Panc1 (cell line): ENCODE results near the gene LZTS3. TPM values are rescaled to one million over a fixed set of nuclear protein-coding genes. Genes with fewer than 3 reads are reported as not detected.
A peak's percentile ranks its signal among the peaks of the same experiment; 100 is the strongest.

ENCODE experiments used
- ATAC-seq: fragments of 200-7000 bp; cut with Tn5 transposase; 2 replicates; pipeline ENCODE4 v1.9.1; 2020; ENCODE audit warnings: mild to moderate bottlenecking, moderate library complexity
- BruUV-seq: library from RNA; stranded (reverse); fragments of 400-500 nt; replicated peaks from 2 replicates; lab custom pipeline; 2021; lab: Mats Ljungman, UMichigan
- CTCF ChIA-PET: fragments of 300-600 bp; sonication (Branson Sonifier 250); formaldehyde crosslinking; loops from one replicate; lab custom pipeline; 2022; ENCODE audit warnings: antibody characterized with exemption; lab: Charles Lee
- POLR2A ChIA-PET: fragments of 300-600 bp; sonication (Branson Sonifier 250); formaldehyde crosslinking; loops from one replicate; lab custom pipeline; 2022; ENCODE audit warnings: antibody characterized with exemption; lab: Charles Lee
- DNase-seq: peaks from one replicate; pipeline ENCODE4 v3.0.0-alpha.2; 2010; ENCODE audit warnings: low read depth, low spot score
- H3K27ac ChIP-seq: 2 replicates; pipeline ENCODE4 v1.5.1; 2011; ENCODE audit warnings: mild to moderate bottlenecking, low read length, inconsistent platforms
- H3K27me3 ChIP-seq: fragments of 200-500 bp; sonication (Bioruptor generic); 2 replicates; pipeline ENCODE4 v1.6.0; 2014; ENCODE audit warnings: low read length, inconsistent platforms; ENCODE audit not compliant: control insufficient read depth, insufficient read depth
- H3K36me3 ChIP-seq: fragments of 200-500 bp; sonication (Bioruptor generic); 2 replicates; pipeline ENCODE4 v1.5.1; 2014; ENCODE audit warnings: inconsistent platforms, mild to moderate bottlenecking, low read length, moderate library complexity; ENCODE audit not compliant: control insufficient read depth, insufficient read depth
- H3K4me1 ChIP-seq: 2 replicates; pipeline ENCODE4 v1.5.1; 2011; ENCODE audit warnings: inconsistent platforms, mild to moderate bottlenecking, low read length, moderate library complexity; ENCODE audit not compliant: control insufficient read depth, insufficient read depth
- H3K4me3 ChIP-seq, 2 experiments: 2 replicates each; pipeline ENCODE4 v1.5.1; 2011 to 2012; ENCODE audit warnings: low read depth in 2 of 2, low read length in 2 of 2, mild to moderate bottlenecking in 2 of 2, inconsistent platforms in 1 of 2, moderate library complexity in 1 of 2
- H3K9me3 ChIP-seq: fragments of 200-500 bp; sonication (Bioruptor generic); 2 replicates; pipeline ENCODE4 v1.5.1; 2014; ENCODE audit warnings: low read depth, mild to moderate bottlenecking, inconsistent platforms, low read length, moderate library complexity; ENCODE audit not compliant: control insufficient read depth, insufficient read depth
- CTCF ChIP-seq: fragments of 450-650 bp; IDR thresholded peaks from 2 replicates; pipeline ENCODE4 v1.5.1; 2017; ENCODE audit warnings: mild to moderate bottlenecking
- POLR2AphosphoS5 ChIP-seq: IDR thresholded peaks from 2 replicates; pipeline ENCODE4 v1.6.1; 2012; ENCODE audit warnings: mild to moderate bottlenecking, low read depth, low read length, moderate library complexity
- REST ChIP-seq, 2 experiments: IDR thresholded peaks; 2 replicates each; pipeline ENCODE4 v1.6.1; 2011 to 2012; ENCODE audit warnings: low read depth in 2 of 2, control low read depth in 1 of 2, low read length in 1 of 2, mild to moderate bottlenecking in 1 of 2, moderate library complexity in 1 of 2; ENCODE audit not compliant: insufficient read depth in 1 of 2
- SIN3A ChIP-seq: IDR thresholded peaks from 2 replicates; pipeline ENCODE4 v1.6.1; 2012; ENCODE audit warnings: low read depth, mild to moderate bottlenecking, low read length, moderate library complexity, borderline replicate concordance; ENCODE audit not compliant: insufficient read depth
- TCF7L2 ChIP-seq: IDR thresholded peaks from 2 replicates; pipeline ENCODE4 v1.6.1; 2011; ENCODE audit warnings: mild to moderate bottlenecking, low read depth, low read length, inconsistent platforms
- in situ Hi-C: cut with HindIII; loops from 2 replicates; pipeline ENCODE4 v1.10.0; 2016; ENCODE audit warnings: low sequenced_read_pairs, low pct_unique_long_range_greater_than_20kb
- intact Hi-C: fragments of 100-400 bp; cut with micrococcal nuclease; formaldehyde crosslinking; loops from one replicate; pipeline ENCODE4 v1.10.0; 2022; ENCODE audit not compliant: unreplicated experiment
- total RNA-seq: library from RNA; stranded (reverse); gene quantifications from one replicate; pipeline ENCODE4 v1.2.1, GENCODE V29; 2021; ENCODE audit not compliant: unreplicated experiment

LZTS3 gene
- total RNA-seq, 1 experiment from 2014 or later, result 5.2 TPM

- POLR2A ChIA-PET, result no interaction called here
- Histone ChIP-seq H3K9me3 (no peaks in the 10 kb centered on the region), H3K27ac (peak within 1 kb of the TSS; percentile 94), H3K36me3 (peaks cover 3% of the 10 kb centered on the region; the same call in 1 of the 2 replicates), H3K4me3 (peak within 1 kb of the TSS; percentile 91 to 97), H3K4me1 (peaks cover 6% of the 10 kb centered on the region; the same call in 1 of the 2 replicates), H3K27me3 (no peaks in the 10 kb centered on the region)
- peak; percentile 61 for DNase-seq
- ATAC-seq, result peak; percentile 89
- TF ChIP-seq TCF7L2 (peak; percentile 93), REST (IDR thresholded peaks at IDR 0.05; ENCODE audit: insufficient read depth in 1 of 2, low read depth in 2 of 2, low read length in 1 of 2) (no peak), CTCF (no peak), SIN3A (no peak), POLR2AphosphoS5 (peak; percentile 91)
- intact Hi-C loops, result no loop called here
- CTCF ChIA-PET, result no interaction called here
- no TSS peak for BruUV-seq
- in situ Hi-C loops, result no loop called here
Observed at GRCh38 chr20:3204124-3204794, 30.9 kb upstream of the LZTS3 start, which contains the start of gene DDRGK1. DDRGK1 (minus strand) TSS chr20:3204682; CDS start chr20:3204627, 55 bp downstream.

- BruUV-seq, result TSS peak; percentile 29
- in situ Hi-C loops (no loop called here), intact Hi-C loops (no loop called here)
- H3K9me3 ChIP-seq, result no peaks in the 10 kb centered on the region
- ChIA-PET POLR2A (interaction anchor here (0.6 kb wide), 1 partner anchor 15 kb away, joined by 5 read pairs; no protein-coding TSS in a partner anchor), CTCF (interaction anchor here (0.8 kb wide), 1 partner anchor 113 kb away, joined by 3 read pairs; no protein-coding TSS in a partner anchor)
- peak; percentile 48 for ATAC-seq
- TF ChIP-seq SIN3A (no peak), CTCF (no peak)
- peak overlapping the region; percentile 91 to 97 for H3K4me3 ChIP-seq
- H3K27ac ChIP-seq, result peak overlapping the region; percentile 94
- H3K36me3 ChIP-seq, result peaks cover 3% of the 10 kb centered on the region; the same call in 1 of the 2 replicates
- DNase-seq, result no peak
- no peaks in the 10 kb centered on the region for H3K27me3 ChIP-seq
- peaks cover 4% of the 10 kb centered on the region; the same call in 1 of the 2 replicates for H3K4me1 ChIP-seq
Observed at GRCh38 chr20:3203315-3204123, 30.2 kb upstream of the LZTS3 start.
